Stimulated activated CD4-positive, alpha-beta T cell treated with anti-CD3 and anti-CD28 coated beads, Interleukin-15, amount 100 ng/mL, for 48 hours (primary cell): ENCODE results near the gene CHID1.

Source experiments
- DNase-seq, 2 donors: peaks; one replicate each; pipeline ENCODE4 v3.0.0-alpha.2; 2020; ENCODE audit warnings: low read depth in 2 of 2

Gene CHID1

DNA sequence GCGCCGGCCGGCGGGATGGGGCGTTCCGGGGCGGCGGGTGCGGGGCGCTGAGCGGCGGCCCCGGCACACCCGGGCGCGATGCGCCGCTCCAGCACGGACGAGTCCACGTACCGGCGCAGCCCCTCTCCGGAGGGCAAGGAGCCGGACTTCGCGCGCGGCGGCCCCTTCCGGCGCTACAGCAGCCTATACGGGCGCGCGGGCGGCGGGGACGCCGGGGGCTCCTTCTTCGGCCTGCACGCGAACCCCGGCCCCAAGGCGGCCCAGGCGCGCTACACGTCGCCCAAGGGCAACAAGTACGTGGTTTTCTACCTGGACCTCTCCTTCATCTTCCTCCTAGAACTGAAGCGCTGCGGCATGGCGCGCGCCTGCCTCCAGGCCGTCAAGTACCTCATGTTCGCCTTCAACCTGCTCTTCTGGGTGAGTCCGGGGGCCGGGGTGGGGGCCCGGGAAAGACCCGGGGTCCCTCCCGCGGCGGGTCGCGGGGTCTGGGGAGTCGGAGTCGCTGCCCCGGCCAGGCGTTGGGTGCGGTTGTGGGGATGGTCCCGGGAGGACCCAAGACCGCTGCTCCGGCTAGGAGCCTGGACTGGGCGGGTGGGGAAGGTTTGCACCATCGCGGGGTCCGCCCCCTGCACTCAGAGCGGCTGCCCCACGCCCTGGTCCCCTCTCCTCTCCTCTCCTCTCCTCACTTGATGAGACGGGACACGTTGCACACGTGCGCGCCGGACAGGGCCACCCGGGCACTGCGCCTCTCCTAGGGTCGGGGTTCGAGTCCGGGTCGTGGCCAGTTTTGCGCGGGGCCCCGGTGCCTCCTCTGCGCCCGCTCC is 60.4 kb downstream of the CHID1 start:
- no peak for DNase-seq

DNA sequence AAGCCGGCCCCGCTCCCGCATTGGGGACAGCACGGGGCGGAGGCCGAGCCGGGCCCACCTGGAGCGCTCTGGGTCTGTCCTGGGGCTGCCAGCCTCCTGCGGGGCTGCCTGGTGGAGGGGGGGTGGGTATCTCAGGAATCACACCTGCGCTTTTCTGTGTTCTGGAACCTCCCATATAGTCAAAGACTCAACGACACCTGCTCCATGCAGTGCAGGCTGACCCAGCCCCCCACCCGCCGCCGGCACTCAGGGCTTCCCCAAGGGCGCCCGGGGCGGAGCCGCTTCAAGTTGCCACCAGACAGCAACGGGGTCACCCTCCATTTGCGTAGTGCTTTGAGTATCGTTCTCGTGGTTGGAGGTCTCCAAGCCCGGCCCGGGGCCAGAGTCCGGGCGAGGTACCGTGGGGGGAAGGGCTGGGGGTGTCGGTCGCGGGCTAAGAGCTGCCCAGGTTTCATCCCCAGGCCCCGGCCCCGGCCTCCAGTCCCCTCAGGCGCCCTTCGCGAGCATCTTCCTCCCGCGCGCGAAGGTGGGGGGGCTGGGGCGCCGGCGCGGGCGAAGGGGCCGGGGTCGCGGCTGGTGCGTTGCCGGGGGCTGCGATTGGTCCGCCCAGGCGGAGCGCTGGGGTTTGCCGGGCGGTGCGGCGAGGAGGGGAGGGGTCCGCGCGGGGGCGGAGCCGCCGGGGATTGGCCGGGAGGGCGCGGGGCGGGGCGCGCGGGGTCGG is 61.3 kb downstream of the CHID1 start:
- no peak for DNase-seq

DNA sequence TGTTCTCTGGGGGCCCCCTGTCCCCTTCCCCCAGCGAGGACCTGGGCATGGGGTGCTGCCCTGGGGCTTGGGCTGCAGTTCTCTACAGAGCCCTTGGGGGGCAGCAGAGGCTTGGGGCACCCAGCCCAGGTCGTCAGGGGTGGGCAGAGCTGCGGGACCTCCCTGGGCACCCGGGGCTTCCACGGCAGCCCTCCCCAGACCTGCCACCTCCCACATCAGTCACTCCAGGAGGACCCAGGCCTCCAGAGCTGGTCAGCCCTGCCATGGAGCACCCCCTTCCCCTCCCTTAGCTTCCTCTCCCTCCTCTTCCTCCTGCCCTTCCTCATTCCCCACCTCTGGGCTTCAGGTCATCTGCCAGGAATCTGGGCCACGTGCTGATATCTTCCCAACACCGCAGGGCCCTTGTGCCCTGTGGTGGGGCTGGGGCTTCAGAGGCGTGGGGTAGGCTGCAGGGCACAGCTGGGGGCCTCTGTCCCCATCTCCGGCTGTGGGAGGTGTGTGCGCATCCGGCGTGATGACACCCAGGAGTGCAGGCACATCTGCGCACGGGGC is 62.2 kb downstream of the CHID1 start:
- DNase-seq = peak in 1 of 2 donors; percentile 53

DNA sequence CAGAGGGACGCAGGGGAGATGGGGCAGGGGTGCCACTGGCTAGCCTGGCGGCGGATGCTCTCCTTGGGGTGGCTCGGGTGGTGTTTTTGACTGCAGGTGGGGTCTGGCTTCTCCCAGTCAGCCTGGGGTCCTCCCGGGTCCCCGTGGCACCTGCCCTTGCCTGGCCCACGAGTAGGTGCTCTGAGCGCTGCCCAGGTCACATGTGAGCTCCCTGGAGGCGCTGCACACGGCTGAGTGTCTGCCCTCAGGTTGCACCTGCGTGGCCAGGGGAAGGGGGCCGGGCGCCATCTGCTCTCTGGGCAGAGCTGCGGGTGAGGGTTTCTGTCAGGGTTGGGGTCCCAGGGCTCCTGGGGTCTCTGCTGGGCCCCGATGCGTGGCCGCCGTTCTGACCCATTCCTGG is 62.7 kb downstream of the CHID1 start:
- no peak for DNase-seq

DNA sequence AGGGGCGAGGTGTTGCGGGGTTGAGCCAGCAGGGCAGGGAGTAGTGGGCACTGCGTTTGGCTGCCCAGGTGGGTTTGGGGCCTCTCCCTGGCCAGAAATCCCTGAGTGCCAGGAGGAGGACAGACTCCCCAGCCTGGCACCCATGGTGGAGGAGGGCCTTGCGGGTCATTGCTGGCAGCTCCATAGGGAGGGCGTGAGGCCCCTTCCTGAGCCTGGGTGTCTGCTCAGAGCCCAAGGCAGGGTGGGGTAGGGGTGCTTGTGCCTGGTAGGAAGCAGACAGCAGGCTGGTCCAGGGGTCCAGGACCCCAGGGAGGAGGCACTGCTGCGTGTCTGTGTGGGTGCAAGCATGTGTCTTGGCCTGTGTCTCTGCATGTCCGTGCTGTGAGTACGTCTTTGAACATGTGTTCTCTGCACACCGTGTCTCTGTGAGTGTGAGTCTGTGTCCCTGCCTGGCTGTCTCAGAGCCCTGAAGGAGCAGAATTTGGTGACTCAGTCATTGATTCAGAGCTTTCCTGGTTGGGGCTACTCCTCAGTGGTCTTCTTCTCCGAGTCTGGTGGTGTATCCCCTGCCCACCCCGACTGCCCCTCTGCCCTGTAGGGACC is 64.0 kb downstream of the CHID1 start:
- no peak for DNase-seq

DNA sequence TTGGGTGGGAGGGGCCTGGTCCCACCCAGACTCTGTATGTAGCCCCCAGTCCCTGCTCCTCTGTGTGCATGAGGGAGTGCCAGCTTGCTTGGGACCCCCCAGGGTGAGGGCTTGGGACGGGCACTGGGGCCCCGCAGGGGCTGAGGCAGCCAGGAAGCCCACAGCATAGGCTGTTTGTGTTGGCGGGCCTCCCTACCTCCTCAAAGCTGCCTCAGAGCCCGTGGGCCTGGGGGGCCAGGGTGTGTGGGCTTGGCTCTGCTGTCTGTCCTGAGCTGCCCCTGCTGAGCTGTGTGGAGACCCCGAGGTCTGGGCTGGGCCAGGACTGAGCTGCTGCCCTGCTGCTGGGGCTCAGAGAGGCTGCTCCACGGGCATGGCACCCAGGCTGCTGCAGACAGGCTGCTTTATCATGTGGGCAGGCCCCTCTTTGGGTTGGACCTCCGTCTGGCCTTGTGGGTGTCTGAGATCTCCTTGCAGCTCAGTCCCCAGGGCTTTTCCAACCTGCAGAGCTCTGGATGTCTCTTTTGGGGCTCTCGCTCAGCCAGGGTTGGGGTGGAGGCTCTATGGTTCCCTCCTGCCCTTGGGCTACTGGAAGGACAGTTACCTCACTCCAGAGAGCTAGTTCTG is 64.6 kb downstream of the CHID1 start:
- no peak for DNase-seq

DNA sequence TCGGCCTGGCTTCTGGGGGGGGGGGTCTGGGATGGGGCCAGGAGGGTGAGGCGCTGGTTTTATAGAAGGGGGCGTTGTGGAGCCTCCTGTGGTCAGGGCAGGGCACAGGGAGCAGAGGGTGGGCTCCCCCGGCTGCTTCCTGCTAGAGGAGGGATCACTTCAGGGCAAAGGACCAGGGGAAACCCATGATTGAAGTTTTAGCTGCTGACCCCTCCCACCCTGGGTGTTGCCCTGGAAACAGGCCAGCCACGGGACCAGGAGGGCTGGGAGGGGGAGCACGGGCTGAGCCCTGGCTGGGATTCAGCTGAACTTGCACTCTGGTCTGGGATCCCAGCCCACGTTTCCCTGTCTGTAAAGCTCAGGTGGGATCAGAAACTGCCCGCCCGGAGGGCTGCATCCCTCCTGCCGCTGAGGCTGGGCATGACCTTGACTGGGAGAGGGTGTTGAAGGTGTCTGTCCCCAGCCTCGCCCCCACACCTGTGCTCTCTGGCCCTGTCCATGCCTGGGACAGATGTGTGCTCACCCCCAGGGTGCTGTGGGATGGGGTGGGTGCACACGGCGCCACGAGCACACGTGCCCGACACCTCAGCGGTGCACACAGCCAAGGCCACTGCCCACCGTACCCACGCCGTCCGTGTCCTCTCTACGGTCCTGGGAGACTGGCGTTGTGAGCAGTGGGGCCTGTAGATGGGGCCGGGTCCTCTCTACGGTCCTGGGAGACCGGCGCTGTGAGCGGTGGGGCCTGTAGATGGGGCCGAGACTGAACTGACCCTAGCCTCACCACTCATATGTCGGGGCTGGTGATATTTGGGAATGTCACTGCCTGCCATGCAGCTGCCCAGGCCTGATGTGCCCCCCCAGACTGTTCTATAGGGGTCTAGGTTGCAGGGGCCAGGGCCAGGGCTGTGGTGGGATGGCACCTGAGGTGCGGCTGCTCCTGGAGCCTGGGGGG is 65.6 kb downstream of the CHID1 start:
- DNase-seq = no peak

DNA sequence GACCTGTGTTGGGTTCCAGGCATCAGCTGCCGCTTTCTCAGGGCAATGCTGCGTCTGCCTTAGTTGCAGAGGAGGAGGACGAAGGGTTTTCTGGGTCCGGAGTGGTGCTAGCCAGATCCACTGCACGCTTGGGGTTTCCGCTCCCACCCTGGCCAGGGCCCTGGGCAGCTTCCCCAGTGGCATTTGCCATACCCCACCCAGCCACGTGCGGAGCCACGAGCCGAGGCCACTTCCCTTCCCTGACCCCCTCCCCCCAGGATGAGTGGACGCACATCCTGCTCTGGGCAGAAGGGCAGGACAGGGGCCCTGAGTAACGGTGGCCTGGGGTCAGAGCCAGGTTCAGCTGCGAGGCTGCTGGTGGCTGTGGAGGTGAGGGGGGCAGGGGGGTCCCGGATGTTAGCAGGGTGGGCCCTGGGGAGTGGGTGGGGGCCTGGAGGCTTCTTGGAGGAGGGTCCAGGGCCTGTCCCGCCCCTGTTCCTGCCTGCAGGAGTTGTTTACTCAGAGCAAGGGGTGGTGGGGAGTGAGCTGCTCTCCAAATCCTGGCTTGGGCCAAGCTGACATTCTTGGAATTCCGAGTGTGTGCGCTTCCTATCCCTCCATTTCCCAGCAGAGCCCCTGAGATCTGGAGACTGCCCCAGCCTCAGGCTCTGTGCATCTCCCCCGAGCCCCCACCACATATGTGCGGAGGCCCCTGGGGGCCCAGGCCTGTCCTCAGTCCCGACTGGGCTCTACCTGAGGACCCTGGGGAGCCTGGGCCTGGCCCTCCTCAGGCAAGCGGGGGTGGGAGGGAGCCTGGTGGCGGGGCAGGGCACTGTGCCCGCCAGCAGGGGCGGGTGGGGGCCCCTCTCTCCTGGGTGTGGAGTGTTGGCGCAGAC is 66.6 kb downstream of the CHID1 start:
- DNase-seq = no peak

DNA sequence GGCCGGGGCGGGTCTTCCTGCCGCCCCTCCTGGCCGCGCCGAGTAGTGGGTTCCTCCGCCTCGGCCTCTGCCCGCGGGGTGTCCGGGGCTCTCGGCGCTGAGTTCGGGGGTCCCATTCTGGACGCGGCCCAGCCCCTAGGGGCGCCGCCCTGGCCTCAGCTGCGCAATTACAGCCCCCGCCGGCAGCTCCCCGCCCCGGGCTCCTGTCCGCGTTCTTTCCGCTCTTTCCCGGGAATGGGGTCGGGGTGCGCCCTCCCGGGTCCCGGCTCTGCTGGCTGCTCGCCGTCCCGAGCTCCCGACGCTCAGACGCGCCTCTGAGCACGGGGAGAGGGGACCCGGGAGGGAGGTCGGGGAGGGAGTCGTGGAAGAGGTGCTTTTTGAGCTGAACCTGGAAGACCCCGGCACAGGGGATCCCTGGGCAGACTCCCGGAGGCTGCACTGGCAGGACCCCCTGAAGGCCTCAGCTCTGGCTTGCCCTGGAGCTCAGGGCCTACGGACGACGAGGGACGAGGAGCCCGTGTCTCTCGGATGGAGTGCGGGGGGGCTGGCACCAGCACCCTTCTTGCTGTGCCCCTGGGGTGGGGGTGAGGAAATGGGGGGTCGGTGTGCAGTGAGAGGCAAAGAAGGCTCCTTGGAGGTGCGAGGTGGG is 67.4 kb downstream of the CHID1 start:
- no peak for DNase-seq

DNA sequence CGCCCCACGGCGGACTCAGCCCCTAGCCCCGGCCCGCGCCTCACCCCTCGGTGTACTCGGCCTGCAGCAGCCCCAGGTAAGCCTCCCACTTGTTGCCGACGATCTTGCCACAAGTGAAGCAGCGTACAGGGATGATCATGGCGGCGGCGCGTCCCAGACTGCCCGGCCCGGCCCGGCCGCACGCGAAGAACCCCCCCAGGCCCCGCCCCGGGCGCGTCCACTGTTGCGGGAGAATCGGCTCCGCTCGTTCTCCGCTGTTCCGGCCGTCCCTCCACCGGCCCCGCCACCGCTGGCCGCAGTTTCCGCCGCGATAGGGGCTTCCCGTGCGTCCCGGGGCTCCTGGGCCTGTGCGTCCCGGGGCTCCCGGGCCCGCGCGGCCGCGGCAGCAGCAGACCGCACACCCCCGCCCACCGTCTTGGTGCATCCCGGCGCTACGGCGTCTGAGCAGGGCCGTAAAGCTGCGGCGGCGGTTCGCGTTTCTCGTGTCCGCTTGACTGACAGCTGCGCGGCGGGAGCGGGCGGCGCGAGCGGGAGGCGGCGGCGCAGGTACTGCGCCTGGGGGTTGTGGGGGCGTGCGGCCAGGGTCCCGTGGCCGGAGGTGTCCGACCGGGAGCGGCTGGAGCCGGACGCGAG is 68.1 kb downstream of the CHID1 start, which contains the start of the genes POLR2L and TSPAN4:
TSS of gene POLR2L (minus strand) at position 160 of the 633 bp plus-strand sequence. CDS start at position 139, 21 bp downstream.
TSS of gene TSPAN4 (plus strand) at position 483 of the 633 bp plus-strand sequence. CDS start 7,453 bp downstream, outside the sequence.
- DNase-seq = peak; percentile 80 to 83

DNA sequence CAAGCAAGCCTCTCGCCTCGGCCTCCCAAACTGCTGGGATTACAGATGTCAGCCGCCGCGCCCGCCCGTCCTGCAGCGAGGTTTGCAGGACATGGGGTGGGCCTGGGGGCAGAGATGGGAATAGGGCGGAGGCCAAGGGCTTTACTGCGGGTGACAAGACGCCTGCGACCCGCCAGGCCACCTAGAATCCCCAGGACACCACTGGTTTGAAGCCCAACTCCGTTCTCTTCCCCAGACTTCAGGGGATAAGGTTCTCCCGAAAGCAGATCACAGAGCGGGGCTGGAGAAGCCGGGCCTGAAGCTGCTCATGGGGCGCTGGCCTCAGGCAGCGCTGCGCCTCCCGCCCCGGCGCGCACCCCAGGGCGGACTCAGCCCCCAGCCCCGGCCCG is 68.6 kb downstream of the CHID1 start:
- DNase-seq = no peak

DNA sequence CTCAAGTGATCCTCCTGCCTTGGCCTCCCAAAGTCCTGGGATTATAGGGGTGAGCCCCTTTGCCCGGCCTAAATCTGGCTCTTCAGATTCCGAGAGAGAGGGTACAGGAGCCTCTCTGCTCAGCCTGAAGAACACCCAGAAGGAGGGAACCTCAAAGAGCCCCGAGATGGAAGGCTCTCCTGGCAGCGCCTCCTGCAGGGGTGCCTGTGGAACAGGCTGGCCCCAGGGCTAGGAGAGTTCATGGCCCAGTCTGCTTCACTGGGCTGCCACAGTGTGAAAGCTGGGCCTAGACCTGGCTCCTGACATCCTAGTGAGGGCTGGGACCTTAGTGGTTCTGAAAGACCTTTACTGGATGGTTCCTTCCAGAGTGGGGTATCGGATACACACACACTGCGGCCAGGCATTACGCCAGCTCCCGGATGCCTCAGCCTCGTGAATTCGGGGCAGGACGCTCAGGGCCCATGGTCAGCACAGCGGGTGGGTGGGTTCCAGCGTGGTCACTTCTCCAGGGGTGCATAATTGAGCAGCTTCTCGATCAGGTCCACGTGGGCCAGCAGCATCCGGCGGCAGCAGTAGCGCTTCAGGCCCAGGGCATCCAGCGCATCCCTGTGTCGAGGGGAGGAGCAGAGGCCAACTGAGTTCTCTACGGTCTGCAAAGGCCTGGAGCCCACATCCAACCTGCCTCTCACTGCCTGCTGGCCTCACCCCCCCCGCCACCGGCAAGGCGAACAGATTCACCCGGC is 70.6 kb downstream of the CHID1 start:
- DNase-seq = no peak

DNA sequence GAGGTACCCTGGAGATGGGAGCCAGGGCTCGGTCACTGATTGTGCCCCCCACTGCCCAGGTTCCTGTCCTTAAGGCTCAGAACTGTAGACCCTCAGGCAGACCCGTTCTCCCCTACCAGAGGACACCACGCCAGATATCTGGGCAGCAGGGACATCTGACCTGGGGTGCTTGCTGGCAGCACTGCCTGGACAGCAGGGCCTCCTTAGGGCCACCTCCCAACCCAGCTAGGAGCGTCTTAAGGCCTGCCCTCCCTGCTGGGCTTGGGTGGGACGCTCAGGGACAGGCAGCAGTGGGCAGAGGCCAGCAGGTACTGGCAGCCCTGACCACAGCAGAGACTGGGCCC is 71.4 kb downstream of the CHID1 start:
- DNase-seq = no peak

DNA sequence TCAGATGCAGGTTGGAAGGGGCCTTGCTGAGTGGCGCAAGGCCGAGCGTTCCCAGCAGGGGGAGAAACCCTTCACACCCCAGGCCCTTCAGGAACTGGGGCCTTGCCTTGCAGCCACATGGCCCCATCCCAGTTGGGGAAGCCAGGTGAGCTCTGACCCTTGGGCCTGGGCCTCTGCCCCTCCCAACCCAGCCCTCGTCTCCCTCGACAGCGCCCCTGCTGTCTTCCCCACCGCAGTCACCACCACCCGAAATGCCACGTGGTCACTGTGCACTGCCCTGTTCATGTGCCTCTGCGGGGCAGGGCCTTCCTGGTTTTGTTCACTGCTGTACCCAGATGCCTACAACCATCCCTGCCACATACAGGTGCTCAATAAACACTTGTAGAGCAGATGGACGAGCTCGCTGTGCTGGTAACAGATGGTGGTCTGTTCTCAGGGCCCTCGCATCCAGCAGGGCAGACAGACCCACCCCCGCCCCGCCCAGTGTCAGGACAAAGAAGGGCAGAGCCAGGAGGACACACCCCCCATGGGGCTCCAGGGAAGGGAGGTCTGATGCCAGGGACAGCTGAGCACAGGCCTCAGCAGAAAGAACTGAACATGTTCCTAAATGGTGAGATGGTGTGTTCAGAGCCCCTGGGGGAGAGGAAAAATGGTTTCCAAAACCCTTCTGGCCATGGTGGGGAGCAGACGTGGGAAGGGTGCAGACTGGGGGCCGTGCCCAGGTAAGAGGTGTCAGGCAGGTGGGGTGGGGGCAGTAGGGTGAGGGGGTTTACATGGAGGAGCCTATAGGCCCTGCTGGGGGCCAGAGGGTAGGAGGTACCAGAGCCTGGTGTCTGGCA is 72.0 kb downstream of the CHID1 start:
- DNase-seq = no peak

DNA sequence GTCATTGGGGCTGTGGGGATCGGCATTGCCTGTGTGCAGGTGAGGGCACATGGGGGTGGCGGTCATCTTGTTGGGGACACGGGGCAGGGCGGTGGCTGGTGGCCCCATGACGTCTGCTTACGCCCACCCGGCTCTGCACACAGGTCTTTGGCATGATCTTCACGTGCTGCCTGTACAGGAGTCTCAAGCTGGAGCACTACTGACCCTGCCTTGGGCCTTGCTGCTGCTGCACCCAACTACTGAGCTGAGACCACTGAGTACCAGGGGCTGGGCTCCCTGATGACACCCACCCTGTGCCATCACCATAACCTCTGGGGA is 72.7 kb downstream of the CHID1 start:
- DNase-seq = no peak

DNA sequence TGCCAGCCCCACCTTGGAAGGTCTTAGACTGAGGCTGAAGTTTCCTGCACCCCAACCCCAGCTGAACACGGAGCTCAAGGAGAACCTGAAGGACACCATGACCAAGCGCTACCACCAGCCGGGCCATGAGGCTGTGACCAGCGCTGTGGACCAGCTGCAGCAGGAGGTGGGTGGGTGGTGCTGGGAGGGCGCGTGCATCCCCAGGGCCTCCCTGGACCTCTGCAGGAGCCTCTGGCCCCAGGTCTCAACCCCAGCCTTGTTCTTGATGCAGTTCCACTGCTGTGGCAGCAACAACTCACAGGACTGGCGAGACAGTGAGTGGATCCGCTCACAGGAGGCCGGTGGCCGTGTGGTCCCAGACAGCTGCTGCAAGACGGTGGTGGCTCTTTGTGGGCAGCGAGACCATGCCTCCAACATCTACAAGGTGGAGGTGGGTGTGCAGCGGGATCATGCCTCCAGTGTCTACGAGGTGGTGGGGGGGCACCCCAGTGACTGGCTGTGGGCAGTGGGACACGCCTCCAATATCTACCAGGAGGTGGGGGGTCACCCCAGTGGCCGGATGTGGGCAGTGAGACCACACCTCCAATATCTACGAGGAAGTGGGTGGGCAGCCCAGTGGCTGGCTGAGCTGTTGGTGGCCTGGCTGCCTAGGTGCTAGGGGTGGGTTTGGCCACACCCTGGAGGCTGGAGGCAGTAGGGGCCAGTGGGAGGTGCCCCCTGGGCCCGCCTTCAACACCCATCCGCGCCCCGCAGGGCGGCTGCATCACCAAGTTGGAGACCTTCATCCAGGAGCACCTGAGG is 73.2 kb downstream of the CHID1 start:
- no peak for DNase-seq

DNA sequence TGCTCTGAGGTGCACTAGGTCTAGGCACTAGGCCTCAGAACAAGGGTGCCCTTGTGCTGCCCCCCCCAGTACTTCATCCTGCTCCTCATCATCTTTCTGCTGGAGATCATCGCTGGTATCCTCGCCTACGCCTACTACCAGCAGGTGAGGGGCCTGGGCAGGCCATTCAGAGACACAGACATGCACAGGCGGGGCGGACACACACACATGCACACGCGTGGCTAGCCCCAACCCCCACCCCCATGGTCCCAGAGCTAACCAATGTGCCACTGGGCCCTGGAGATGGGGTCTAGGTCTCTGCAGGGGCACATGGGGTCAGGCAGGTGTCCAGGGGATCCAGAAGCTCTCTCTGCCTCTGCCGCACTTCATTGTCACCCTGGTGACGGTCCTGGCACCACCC is 73.9 kb downstream of the CHID1 start:
- DNase-seq = no peak
